NCI-H524 treated with DMSO at 0.1 percent for 48 hours (cell line): Measurements from ENCODE around the gene ENSA.
A peak's percentile ranks its signal among the peaks of the same experiment; 100 is the strongest.
"Not testable (repeated sequence)": the region's sequence is repeated elsewhere in the genome, so short reads cannot be mapped to it uniquely, and the experiment has no call there.

Experiments used
- DNase-seq: peaks from one replicate; lab custom pipeline; 2025; lab: John Stamatoyannopoulos, UW

The ENSA gene

DNA sequence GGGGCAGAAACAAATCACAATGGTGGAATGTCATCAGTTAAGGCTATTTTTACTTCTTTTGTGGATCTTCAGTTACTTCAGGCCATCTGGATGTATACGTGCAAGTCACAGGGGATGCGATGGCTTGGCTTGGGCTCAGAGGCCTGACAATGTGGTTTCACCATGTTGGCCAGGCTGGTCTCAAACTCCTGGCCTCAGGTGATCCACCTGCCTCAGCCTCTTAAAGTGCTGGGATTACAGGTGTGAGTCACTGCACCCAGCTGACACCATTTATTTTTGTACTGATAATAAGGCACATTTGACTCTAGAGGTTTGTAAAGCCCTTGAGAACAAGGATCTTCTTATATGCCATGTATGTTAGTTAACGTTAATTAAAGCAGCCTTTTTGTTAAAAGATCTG, 48.4 kb downstream of the ENSA start:
- not testable (repeated sequence) for DNase-seq

DNA sequence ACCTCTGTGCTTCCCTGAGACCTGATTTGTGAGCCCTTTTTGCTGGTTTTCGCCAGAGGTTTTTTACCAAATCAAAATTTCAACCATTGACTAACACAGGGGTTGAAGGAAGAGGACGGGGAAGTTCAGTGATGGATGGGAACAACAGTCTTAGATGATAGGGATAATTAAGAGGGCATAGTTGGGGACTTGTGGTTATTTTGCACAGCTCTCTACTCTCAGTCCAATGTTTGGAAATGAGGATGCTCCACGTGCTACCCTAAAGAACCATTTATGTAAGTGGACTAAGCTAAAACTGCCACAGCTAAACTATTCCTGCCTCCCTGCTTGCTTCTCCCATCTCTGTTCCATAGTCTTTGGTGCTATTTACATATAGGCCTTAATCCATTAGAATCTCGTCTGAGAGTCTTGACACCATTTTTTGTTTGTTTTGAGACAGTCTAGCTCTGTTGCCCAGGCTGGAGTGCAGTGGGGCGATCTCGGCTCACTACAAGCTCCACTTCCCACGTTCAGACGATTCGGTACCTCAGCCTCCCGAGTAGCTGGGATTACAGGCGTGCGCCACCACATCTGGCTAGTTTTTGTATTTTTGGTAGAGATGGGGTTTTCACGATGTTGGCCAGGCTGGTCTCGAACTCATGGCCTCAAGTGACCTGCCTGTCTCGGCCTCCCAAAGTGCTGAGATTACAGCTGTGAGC, 49.3 kb downstream of the ENSA start:
- no peak for DNase-seq

DNA sequence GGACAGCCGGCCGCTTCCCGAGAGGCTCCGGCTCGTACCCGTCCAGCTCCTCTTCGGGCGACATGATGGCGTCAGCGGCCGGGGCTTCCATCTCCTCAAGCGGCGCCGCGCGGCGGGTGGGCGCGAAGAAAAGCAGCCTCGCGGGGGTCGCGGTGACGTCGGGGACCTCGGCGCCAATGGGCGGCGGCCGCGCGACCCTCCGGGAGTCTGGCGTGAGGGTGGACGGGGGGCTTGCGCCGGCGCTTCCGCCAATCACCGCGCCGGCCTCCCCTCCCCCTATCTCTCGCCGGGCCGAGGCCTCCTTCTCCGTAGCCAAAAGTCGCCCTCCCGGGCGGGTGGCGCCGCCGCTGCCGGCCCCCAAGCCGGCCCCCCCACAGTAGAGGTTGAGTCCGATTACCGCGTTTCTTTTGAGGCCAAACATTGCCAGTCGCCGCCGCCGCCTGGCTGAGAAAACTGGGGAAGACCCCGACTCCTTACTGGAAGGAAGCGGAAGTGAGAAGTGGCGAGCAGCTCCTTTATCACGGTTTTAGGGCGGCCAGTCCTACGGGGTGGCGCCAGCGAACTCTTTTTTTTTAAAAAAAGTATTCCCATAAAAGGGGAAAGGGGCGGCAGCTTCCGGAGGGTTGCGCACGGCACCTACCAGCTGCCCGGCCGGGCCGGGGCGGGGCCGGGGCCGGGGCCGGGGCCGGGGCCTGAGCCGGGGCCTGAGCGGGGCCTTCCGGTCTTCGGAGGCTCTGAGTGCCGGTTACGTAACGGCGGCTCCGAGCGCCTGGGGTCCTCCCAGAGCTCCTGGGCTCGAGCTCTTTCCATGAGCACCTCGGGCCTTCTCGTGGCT, 50.1 kb downstream of the ENSA start, which contains the start of gene MCL1:
Gene MCL1, minus strand, starts transcription at position 501 of the 835 bp plus-strand sequence. Its CDS starts 80 bp downstream, at position 421.
- peak; percentile 44 for DNase-seq

DNA sequence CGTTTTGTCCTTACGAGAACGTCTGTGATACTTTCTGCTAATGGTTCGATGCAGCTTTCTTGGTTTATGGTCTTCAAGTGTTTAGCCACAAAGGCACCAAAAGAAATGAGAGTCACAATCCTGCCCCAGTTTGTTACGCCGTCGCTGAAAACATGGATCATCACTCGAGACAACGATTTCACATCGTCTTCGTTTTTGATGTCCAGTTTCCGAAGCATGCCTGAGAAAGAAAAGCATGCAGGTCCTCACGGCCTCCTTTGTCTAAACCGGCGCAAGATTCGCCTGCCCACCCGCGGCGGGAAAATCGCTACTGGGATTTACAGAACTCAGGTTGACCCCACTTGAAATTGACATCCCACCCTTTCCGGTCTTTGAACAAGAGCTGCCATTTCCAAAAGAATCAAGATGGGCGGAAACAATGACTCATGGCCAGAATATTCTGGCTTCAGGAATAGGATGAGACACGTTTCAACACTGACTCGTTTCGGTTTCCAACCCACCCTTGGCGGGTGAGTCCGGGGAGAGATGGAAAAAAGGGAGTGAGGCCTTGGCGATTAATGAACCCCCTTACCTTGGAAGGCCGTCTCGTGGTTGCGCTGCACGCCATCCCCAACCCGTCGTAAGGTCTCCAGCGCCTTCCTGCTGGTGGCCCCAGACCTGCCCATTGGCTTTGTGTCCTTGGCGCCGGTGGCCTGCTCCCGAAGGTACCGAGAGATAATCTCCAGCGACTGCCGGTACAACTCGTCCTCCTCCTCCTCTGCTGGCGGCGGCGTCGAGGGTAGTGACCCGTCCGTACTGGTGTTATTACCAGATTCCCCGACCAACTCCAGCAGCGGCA, 50.9 kb downstream of the ENSA start:
- no peak for DNase-seq

DNA sequence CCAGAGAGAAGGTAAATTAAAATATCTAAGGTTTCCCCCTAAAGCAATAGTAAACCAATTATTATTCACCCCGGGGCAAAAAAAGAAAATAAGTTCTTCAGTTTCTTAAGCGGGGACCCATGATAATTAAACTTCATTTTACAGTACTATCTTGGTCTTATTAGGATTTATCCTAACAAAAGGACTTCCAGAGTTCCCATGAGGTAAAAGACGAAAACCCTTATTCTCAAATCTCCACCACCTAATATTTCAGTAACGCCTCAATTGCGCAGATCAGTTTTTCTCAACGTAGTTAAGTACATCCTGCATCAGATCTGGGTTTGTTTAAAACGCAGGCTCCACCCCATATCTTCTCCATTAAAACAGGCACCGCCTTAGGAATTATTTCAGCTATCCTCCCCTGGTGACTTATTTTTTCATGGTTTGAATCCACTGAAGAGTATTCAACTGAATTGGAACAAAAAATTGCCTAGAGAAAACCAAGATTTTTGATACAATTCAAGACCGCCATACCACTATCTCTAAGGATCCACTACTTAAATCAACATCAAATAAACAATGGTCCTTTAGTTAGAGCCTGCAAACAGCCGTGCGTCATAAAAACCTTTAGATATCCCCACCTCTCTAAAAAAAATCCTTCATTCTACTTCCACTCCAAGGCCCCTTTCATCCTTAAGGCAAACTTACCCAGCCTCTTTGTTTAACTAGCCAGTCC, 51.7 kb downstream of the ENSA start:
- DNase-seq, result no peak

DNA sequence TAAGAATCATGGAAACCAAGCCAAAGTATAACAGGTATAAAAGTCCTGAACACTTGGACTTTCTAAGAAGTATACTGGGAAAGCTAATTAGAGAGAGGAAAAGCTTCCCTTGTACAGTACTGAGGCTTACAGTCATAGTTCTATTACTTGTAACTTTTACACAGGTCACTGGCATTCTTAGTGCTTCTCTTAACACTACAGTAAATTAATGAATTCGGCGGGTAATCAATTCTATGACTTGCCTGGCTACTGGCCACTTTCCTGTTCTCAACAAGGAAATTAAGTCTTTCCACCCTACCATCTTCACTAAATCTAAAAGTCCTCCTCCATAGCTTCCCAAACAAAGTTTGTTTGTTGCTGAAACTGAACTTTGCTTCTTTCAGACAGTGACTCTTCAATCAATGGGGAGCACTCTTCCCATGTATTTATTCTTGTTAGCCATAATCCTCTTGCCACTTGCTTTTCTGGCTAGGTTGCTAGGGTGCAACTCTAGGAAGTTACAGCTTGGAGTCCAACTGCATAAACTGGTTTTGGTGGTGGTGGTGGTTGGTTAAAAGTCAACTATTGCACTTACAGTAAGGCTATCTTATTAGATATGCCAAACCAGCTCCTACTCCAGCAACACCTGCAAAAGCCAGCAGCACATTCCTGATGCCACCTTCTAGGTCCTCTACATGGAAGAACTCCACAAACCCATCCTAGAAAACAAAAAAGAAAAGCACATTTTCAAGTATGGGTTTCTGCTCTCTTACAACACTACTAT, 52.4 kb downstream of the ENSA start:
- no peak for DNase-seq

DNA sequence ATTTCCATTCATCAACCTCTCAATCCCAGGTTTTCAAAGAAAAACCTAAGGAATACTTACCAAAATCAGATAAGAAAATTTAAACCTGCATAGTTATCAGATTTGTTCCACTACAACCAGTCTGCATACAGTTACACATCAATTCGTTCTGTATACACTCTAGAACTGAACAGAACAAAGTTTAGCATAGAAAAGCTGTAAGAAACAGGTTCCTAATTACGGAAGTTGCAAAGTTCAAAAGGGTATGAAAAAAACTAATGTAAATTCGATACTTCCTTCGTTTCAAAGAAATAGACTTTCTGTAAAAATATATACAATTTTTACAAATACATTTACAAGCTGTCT, 53.1 kb downstream of the ENSA start:
- DNase-seq, result no peak

DNA sequence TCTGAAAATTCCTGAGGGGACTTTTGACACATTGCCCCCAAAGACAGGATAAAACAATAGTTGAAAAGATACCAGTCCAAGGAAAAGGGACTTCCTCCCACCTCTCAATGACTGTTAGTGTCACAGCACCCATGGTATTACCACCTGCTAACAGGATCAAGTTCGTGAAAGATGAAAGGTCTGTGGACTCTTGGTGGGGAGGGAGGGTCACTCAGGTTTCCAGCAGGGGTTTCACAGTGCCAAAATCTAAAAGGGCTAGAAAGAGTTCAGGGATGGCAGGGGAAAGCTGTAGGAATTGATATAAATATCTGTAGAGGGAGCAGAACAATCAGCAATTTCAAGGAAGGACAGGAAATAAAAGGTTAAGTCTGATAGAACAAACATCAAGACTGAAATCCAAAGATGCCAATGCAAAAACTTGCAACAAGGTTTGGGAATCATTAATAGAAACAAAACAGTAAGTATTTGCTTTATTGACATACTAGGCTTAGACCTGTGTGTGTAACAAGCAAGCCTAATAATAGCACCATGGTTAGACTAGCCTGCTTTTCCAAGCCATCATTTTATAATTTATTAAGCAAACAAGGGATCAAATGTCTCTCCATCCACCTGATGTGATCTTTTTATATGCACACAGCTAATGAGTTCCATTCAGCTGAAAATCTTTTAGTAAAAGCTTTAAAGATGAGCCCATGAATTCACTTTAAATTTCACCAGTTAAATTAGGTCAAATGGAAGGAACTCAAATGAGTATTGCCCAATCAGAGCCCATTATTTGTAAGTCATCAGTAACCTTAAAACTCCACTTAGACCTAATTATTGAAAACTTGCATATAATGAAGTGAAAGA, 53.7 kb downstream of the ENSA start:
- no peak for DNase-seq

DNA sequence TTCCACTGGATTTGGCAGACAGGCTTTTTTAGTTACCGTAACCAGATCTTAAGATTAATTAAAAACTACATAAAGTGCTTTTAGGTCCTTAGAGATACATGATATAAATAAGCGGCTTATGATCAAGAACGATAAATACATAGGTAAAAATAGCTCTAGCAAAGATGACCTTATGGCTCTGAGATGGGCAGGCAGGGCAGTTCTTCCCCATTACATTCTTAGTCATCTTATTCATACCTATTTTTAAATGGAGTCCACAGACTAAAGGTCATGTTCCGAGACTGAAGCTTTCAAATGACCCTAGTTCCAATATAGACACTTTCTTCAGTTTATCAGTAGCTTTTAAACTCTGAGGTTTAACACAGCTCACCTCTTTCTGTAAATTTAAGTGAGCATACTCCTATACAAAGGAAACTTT, 54.3 kb downstream of the ENSA start:
- no peak for DNase-seq

DNA sequence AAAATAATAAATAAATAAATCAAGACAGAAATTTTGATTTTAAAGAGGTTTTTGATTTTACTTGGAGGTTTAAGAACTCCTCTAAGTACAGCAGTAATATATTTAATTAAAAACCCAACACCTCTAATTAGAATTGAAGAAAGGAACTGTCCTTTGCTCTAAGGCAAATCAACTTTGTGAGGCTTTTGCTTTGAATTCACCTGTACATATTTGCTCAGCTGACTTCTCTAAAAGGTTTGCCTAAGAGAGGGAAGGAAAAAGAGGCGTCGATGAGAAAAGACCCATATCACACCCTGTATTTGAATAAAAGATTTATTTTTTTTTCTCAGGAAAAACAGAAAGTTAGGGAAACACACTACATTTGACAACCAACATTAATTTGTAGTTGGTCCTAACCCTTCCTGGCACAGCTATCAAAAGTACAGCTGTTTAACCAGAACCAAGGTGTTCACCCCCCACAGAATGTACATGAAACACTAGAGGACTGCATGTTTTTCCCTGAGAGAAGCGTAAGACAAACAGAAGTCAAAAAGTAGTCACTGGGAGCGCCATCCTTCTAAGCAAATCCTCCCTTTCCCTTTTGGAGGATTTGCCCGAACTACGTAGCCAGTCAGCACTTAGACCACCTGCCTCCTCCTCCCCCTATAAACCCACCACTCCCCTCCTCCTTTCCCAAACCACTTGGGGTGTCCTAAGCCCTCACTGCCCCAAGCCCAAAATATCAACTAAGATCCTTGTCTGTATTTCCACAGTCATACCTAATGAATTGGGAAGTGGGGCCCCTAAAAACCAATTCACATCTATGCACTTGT, 54.9 kb downstream of the ENSA start:
- DNase-seq, result no peak

DNA sequence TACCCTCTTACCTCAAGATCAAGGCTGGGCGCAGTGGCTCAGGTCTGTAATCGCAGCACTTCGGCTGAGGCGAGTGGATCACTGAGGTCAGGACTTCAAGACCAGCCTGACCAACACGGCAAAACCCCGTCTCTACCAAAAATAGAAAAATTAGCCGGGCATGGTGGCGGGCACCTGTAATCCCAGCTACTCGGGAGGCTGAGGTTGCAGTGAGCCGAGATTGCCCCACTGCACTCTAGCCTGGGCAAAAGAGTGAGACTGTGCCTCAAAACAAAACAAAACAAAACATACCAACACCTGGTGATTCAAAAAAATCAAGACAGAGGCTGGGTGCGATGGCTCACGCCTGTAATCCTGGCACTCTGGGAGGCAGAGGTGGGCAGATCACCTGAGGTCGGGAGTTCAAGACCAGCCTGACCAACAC, 55.8 kb downstream of the ENSA start:
- DNase-seq, result not testable (repeated sequence)

DNA sequence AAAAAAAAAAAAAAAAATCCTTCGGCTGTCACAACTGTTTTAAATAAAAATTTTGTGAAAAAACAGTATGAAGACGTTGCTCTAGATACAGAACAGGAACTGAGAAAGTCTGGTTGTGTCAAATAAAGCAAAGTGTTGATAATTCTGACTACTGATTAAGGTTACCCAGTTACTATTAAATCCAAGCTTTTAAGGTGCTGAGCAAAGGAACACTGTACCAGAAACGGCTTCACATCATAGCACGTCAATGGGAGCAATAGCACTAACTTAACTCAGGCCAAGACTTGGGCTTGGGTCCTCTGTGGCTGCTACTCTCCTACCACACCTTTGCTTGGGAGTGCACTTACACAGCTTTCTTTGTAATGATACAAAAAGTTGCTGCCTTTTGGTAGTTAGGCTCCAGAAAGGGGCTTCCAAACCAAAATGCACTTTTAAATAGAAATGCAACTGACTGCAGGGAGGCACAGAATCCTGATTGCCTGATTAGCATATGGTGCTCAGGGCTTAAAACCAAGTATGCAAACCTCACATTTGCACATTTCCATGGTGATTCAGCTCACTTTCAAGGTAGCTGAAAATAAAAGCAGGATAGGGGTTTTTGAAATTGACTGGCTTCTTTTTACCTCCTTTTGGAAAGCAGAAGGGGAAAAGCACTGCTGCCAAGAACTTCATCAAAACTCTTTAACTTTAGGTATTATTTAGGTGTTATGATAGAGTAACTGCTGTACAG, 56.3 kb downstream of the ENSA start:
- DNase-seq, result no peak
